Gastrocnemius medialis (tissue), 4 donors: Measurements from ENCODE around the gene UBR7.

Source experiments
- POLR2A ChIP-seq, 2 donors: fragments of 450-650 bp; IDR thresholded peaks; one replicate each; pipeline ENCODE4 v1.6.1; 2017; ENCODE audit warnings: antibody characterized with exemption in 2 of 2, mild to moderate bottlenecking in 2 of 2, moderate library complexity in 2 of 2
- TF ChIP-seq, protein P1 (sequence below), 5 experiments: fragments of 450-650 bp in 3 of 5; fragments of 200-600 bp in 2 of 5; sonication (generic) in 2 of 5; IDR thresholded peaks in 4 of 5; conservative IDR thresholded peaks in 1 of 5; 1 replicate in 4 of 5; 2 replicates in 1 of 5; pipeline ENCODE4 v1.5.1; 2016 to 2019; ENCODE audit warnings: antibody characterized with exemption in 5 of 5, mild to moderate bottlenecking in 3 of 5, moderate library complexity in 3 of 5

- TF ChIP-seq POLR2A (IDR thresholded peaks at IDR 0.05): no peak
- TF ChIP-seq, protein P1, sequence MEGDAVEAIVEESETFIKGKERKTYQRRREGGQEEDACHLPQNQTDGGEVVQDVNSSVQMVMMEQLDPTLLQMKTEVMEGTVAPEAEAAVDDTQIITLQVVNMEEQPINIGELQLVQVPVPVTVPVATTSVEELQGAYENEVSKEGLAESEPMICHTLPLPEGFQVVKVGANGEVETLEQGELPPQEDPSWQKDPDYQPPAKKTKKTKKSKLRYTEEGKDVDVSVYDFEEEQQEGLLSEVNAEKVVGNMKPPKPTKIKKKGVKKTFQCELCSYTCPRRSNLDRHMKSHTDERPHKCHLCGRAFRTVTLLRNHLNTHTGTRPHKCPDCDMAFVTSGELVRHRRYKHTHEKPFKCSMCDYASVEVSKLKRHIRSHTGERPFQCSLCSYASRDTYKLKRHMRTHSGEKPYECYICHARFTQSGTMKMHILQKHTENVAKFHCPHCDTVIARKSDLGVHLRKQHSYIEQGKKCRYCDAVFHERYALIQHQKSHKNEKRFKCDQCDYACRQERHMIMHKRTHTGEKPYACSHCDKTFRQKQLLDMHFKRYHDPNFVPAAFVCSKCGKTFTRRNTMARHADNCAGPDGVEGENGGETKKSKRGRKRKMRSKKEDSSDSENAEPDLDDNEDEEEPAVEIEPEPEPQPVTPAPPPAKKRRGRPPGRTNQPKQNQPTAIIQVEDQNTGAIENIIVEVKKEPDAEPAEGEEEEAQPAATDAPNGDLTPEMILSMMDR (IDR thresholded peaks at IDR 0.05 in 4 of 5, conservative IDR thresholded peaks at IDR 0.05 in 1 of 5): no peak
Observed at GRCh38 chr14:93234798-93235197, 27.7 kb downstream of the UBR7 start.
